ENCODE measurements around the gene EVA1B. TPM values are rescaled to one million over a fixed set of nuclear protein-coding genes. Genes with fewer than 3 reads are reported as not detected.
A peak's percentile ranks its signal among the peaks of the same experiment; 100 is the strongest.

Gene EVA1B
- total and polyA plus RNA-seq, 4 donors, result 31.2 to 59.5 (median 33.7) TPM

- H3K9ac ChIP-seq (ENCODE audit: insufficient read depth in 1 of 2, low read length in 2 of 2), result no peak overlapping the region
- H3K4me1 ChIP-seq (ENCODE audit: control insufficient read depth in 5 of 5, insufficient read depth in 5 of 5, low read length in 5 of 5), result peaks cover 0 to 8% (median 0%) of the 10 kb centered on the region in 5 donors
- no peak for TF ChIP-seq CTCF (IDR thresholded peaks at IDR 0.05; ENCODE audit: control extremely low read depth, extremely low read depth)
- peaks cover 0 to 39% (median 2%) of the 10 kb centered on the region in 4 donors for H3K36me3 ChIP-seq (ENCODE audit: control insufficient read depth in 4 of 4, insufficient read depth in 4 of 4, low read length in 4 of 4)
- H3K9me3 ChIP-seq (ENCODE audit: control insufficient read depth in 4 of 4, insufficient read depth in 3 of 4, low read length in 3 of 4), result no peaks in the 10 kb centered on the region
- no peaks in the 10 kb centered on the region for H3K27me3 ChIP-seq (ENCODE audit: control insufficient read depth in 3 of 3, insufficient read depth in 3 of 3, low read length in 2 of 3)
- ATAC-seq (ENCODE audit: insufficient read depth, low FRiP score), result no peak
- WGBS, 2 donors, result 84 to 89% methylated on average over 9 of the region's 9 CpGs
- no peak for DNase-seq
- no peak overlapping the region for H3K4me3 ChIP-seq
- H3K27ac ChIP-seq (ENCODE audit: low read depth in 1 of 2, low read length in 1 of 2), result no peak overlapping the region
Measured at GRCh38 chr1:36339615-36340014, 16.2 kb upstream of the EVA1B start.

- ATAC-seq (ENCODE audit: insufficient read depth, low FRiP score) (no peak), DNase-seq (no peak)
- H3K4me1 ChIP-seq (ENCODE audit: control insufficient read depth in 5 of 5, insufficient read depth in 5 of 5, low read length in 5 of 5), result peaks cover 0 to 8% (median 0%) of the 10 kb centered on the region in 5 donors
- H3K4me3 ChIP-seq, result no peak overlapping the region
- H3K9ac ChIP-seq (ENCODE audit: insufficient read depth in 1 of 2, low read length in 2 of 2), result no peak overlapping the region
- H3K27ac ChIP-seq (ENCODE audit: low read depth in 1 of 2, low read length in 1 of 2), result no peak overlapping the region
- WGBS, 2 donors, result 55 to 59% methylated on average over 7 of the region's 7 CpGs
- no peak for TF ChIP-seq CTCF (IDR thresholded peaks at IDR 0.05; ENCODE audit: control extremely low read depth, extremely low read depth)
- no peaks in the 10 kb centered on the region for H3K9me3 ChIP-seq (ENCODE audit: control insufficient read depth in 4 of 4, insufficient read depth in 3 of 4, low read length in 3 of 4)
- peaks cover 0 to 35% (median 2%) of the 10 kb centered on the region in 4 donors for H3K36me3 ChIP-seq (ENCODE audit: control insufficient read depth in 4 of 4, insufficient read depth in 4 of 4, low read length in 4 of 4)
- no peaks in the 10 kb centered on the region for H3K27me3 ChIP-seq (ENCODE audit: control insufficient read depth in 3 of 3, insufficient read depth in 3 of 3, low read length in 2 of 3)
Measured at GRCh38 chr1:36339215-36339614, 15.8 kb upstream of the EVA1B start.

GRCh38 chr1:36337830-36338229 lies 14.4 kb upstream of the EVA1B start:
- H3K9me3 ChIP-seq (ENCODE audit: control insufficient read depth in 4 of 4, insufficient read depth in 3 of 4, low read length in 3 of 4), result no peaks in the 10 kb centered on the region
- DNase-seq (no peak), ATAC-seq (ENCODE audit: insufficient read depth, low FRiP score) (no peak)
- peaks cover 0 to 22% (median 0%) of the 10 kb centered on the region in 4 donors for H3K36me3 ChIP-seq (ENCODE audit: control insufficient read depth in 4 of 4, insufficient read depth in 4 of 4, low read length in 4 of 4)
- no peak for TF ChIP-seq CTCF (IDR thresholded peaks at IDR 0.05; ENCODE audit: control extremely low read depth, extremely low read depth)
- H3K27ac ChIP-seq (ENCODE audit: low read depth in 1 of 2, low read length in 1 of 2), result peak overlapping the region in 1 of 2 donors; percentile 8
- H3K9ac ChIP-seq (ENCODE audit: insufficient read depth in 1 of 2, low read length in 2 of 2), result no peak overlapping the region
- H3K27me3 ChIP-seq (ENCODE audit: control insufficient read depth in 3 of 3, insufficient read depth in 3 of 3, low read length in 2 of 3), result no peaks in the 10 kb centered on the region
- peaks cover 0 to 8% (median 0%) of the 10 kb centered on the region in 5 donors for H3K4me1 ChIP-seq (ENCODE audit: control insufficient read depth in 5 of 5, insufficient read depth in 5 of 5, low read length in 5 of 5)
- H3K4me3 ChIP-seq, result no peak overlapping the region
- 75 to 85% methylated on average over 6 of the region's 6 CpGs for WGBS, 2 donors

- Histone ChIP-seq H3K9me3 (ENCODE audit: control insufficient read depth in 4 of 4, insufficient read depth in 3 of 4, low read length in 3 of 4) (no peaks in the 10 kb centered on the region), H3K36me3 (ENCODE audit: control insufficient read depth in 4 of 4, insufficient read depth in 4 of 4, low read length in 4 of 4) (no peaks in the 10 kb centered on the region), H3K27ac (ENCODE audit: low read depth in 1 of 2, low read length in 1 of 2) (no peak overlapping the region), H3K4me3 (no peak overlapping the region), H3K9ac (ENCODE audit: insufficient read depth in 1 of 2, low read length in 2 of 2) (no peak overlapping the region), H3K4me1 (ENCODE audit: control insufficient read depth in 5 of 5, insufficient read depth in 5 of 5, low read length in 5 of 5) (peaks cover 0 to 8% (median 5%) of the 10 kb centered on the region in 5 donors), H3K27me3 (ENCODE audit: control insufficient read depth in 3 of 3, insufficient read depth in 3 of 3, low read length in 2 of 3) (no peaks in the 10 kb centered on the region)
- WGBS, 2 donors, result 88 to 91% methylated on average over 15 of the region's 15 CpGs
- TF ChIP-seq CTCF (IDR thresholded peaks at IDR 0.05; ENCODE audit: control extremely low read depth, extremely low read depth), result no peak
- DNase-seq (no peak), ATAC-seq (ENCODE audit: insufficient read depth, low FRiP score) (no peak)
Measured at GRCh38 chr1:36330940-36331339, 7.5 kb upstream of the EVA1B start.

All from lung (tissue), 12 donors.